HG03571 (cell line): ENCODE results near the gene BSCL2.
A peak's percentile ranks its signal among the peaks of the same experiment; 100 is the strongest.
"Not testable (repeated sequence)": the region's sequence is repeated elsewhere in the genome, so short reads cannot be mapped to it uniquely, and the experiment has no call there.

Experiments used
- ATAC-seq: cut with Tn5 transposase; IDR thresholded peaks from one replicate; pipeline ENCODE4 v1.9.1; 2021; ENCODE audit not compliant: unreplicated experiment

BSCL2 gene

DNA sequence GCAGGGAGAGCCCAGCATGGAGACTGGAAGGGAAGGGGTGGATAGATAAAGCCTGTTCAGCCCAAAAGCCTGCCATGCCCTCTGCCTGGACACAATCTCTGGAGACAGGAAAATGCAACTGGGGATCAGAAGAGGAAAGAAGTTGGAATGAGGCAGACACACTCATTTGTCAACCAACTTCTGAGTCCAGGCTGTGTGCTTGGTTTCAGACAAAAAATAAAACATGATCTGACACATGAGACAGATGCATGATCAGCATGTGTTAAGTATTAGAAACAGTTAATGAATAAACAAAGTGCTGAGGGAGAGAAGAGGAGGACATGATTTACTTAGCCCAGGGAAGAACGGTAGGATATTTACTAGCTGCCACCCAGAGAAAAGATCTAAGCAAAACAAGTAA is 18.7 kb downstream of the BSCL2 start:
- ATAC-seq = no peak

DNA sequence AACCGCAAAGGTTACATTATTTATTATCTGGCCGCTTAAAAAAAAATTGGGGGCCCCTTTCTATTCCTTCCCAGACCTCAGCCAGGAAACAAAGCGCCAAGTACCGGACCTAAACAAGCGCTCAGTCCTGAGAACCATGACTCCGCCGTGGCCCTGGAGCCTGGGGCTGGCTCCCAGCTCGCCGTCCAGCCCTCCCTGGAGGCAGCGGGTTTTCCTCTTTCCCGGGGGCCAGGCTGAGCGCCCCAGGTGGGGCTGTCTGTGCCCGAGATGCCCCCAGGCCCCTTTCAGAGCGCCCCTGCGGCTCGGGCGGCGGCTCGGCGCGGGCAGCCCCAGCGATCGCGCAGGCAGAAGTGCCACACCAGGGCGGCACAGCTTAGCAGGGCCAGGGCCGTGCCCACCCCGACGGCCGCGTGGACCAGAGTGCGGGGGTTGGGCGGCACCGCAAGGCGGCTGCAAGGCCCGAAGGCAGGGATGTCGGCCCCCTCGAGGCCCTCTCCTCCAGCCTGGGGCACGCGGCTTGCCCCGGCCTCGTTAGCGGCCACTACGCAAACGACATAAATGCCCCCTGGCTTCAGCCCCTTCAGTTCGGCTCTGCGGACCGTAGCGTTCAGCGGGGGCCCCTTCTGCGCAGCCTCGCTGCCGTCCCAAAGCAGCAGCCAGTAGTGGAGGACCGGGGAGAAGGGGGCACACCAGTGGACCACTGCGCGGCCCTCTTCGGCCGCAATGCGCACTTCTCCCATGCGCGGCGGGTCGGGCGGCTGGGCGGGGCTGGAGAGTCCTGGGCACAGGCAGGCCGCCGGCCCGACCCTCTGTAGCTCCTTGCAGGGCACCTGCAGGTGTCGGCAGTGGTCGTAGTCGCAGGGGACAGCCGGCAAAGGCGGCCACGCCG is 19.5 kb downstream of the BSCL2 start:
- ATAC-seq = no peak

DNA sequence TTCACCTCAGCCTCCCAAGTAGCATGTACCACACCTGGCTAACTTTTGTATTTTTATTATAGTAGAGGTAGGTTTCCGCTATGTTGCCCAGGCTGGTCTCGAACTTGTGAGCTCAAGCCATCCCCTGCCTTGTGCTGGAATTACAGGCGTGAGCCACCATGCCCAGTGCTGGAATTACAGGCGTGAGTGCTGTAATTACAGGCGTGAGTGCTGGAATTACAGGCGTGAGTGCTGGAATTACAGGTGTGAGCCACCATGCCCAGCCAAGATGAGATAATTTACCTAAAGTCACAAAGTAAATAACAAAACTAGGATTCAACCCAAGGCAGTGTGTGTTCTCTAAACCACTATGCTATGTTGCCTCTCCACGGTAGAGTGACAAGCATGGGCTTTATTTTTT is 24.7 kb downstream of the BSCL2 start:
- no peak for ATAC-seq

DNA sequence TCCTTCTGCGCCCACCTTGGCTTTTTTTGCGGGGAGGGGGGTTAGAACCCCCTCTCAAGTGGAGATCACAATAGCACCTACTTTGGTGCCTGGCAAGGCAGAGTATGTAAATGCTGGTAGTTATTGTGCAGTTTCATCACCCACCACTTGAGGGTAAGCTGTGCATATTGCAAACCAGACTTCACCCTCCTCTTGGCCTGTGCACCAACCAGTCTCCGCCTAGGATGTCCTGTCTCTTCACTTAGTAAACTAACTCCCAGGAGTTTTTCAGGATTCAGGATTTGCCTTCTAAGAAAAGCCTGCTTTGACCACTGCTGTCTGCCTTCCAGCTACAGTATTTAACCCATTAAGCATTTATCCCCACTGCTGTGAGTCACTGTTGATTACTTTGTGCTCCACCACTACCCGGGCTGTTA is 26.4 kb downstream of the BSCL2 start:
- no peak for ATAC-seq

DNA sequence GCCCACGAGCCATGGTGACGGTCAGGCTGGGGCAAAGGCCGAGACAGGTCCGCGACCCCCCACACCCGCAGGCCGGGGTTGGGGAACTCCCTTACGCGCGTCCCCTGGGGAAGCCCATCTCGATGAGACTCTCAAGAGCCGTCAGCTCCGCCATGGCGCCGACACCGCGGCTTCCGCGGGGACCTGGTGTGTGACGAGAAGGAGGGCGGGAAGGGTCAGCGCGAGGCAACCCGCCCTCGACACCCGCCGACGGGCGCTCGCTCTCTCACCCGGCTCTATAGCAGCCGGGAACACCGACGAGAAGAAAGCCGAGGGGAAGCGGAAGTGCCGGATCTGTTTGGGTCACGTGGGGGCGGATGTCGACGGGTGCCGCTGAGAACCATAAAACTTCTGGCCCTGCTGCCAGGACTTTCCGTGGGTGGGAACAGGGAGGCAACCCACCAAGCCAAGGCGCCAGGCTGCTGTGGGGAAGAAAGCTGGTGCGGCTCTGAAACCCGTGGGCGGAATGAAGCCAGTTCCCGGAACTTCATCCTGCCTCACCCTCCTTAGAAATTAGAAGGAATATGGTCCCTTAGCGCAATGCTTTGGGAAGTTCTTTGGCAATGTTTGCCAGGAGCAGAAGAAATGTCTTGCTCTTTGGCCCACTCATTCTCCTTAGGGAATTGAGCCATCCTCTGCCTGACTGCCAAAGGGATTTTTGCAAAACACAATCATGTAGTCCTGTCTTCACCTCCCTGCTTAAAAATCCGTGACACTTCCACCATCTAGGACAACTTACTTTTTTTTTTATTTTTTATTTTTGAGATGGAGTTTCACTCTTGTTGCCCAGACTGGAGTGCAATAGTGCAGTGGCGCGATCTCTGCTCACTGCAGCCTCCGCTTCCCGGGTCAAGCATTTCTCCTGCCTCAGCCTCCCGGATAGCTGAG is 28.2 kb downstream of the BSCL2 start, which contains the start of gene UBXN1:
Gene UBXN1 (minus strand): TSS at position 304 of the 927 bp plus-strand sequence. CDS start 150 bp downstream, at position 154.
- peak; percentile 51 for ATAC-seq

DNA sequence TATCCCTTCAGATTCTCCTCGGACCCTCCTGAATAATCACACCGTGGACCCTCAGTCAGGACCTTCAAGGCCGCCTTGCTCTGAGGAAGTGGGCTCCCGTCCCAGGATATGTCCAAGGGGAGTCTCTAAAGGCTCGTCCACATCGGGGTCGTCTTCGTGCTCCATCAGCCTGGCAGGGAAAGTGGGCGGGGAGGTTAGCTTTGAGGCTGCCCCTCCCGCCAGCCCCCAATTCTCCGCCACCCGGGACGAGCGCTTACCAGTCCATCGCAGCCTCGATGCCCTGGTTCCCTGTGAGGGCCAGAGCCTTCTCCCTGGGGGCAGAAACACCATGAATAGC is 28.8 kb downstream of the BSCL2 start:
- no peak for ATAC-seq

DNA sequence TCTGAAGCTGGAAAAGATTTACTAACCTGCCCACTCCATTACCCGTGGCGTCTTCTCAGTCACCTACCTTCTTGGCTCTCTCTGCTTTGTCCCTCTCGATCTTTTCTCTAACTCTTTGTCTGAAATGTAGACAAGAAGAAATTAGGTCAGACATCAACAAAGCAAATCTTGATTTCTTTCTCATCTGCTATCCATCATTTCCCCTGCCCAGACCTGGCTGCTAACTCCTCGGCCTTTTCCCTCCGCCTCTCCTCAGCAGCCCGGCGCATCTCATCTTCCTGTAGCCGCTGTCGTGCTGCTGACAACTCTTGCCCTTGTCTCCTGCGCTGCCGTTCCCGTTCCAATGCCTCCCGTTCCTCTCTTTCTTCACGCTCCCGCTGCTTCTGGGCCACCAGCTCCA is 29.5 kb downstream of the BSCL2 start:
- ATAC-seq = no peak

DNA sequence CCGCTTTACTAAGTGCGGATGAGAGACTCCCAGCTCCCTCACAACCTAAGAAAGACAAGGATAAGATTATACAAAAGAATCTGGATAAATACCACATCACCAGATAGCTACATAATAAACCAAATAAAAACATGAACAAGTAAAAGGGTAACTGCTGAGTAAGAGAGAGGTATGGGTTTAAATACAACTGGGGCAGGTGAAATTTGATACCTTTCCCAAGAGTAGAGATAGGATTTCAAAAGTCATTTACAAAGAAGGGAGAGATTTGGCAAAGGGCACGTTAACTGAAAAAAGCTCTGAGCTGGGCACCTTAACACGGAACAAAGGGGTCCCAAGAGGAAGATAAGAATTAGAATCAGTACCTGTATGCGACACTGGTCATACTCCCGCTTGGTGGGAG is 30.1 kb downstream of the BSCL2 start:
- ATAC-seq = no peak

DNA sequence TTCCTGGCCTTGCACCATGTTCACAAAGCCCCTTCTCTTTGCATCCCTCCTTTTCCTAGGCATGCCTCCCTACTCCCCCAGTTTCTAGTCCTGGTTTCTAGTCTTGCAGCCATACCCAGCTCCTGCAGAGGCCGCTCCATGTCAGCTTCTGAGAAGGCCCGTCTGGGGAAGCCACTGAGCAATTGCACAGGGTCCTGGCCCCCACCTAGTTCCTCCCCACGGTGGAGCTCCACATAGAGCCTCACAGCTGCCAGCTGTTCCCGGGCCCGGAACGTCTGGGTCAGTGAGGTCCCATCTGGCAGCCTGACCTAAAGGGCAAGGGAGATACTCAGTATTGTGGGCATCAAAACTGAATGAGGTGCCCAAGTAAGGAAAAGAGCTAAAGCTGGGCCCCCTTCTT is 30.5 kb downstream of the BSCL2 start:
- no peak for ATAC-seq

DNA sequence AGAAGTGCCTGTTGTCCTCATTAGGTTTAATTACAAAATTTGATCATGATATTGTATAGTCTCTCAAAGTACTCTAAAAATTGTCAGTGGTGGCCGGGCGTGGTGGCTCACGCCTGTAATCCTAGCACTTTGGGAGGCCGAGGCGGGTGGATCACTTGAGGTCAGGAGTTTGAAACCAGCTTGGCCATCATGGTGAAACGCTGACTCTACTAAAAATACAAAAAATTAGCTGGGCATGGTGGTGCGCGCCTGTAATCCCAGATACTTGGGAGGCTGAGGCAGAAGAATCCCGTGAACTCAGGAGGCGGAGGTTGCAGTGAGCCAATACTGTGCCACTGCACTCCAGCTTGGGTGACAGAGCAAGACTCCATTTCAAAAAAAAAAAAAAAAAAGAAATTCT is 31.8 kb downstream of the BSCL2 start:
- ATAC-seq = not testable (repeated sequence)

DNA sequence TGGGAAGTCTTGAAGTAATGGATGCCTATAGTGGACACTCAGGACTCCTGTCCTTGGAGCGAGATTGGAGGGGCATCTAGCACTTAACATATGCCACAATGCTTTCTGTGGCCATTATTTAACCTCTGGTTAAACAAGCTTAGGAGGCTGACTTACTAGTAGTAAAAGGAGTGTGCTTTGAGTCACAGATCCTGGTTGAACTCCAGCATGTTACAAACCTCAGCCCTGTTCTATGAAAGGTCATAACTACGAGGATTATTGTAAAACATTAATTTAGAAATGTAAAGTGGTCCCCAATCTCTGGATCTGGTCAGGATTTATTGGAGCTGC is 34.1 kb downstream of the BSCL2 start:
- no peak for ATAC-seq

DNA sequence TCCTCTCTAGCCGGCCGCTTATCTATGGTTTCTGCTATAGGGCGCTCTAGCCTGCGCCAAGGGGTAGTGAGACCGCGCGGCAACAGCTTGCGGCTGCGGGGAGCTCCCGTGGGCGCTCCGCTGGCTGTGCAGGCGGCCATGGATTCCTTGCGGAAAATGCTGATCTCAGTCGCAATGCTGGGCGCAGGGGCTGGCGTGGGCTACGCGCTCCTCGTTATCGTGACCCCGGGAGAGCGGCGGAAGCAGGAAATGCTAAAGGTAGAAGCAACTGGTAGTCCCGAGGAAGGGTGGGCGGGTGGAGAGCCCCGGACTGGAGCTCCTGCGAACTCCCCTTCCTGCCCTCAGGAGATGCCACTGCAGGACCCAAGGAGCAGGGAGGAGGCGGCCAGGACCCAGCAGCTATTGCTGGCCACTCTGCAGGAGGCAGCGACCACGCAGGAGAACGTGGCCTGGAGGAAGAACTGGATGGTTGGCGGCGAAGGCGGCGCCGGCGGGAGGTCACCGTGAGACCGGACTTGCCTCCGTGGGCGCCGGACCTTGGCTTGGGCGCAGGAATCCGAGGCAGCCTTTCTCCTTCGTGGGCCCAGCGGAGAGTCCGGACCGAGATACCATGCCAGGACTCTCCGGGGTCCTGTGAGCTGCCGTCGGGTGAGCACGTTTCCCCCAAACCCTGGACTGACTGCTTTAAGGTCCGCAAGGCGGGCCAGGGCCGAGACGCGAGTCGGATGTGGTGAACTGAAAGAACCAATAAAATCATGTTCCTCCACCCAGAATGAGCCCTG is 35.4 kb downstream of the BSCL2 start, which contains the start of the genes LBHD1 and UQCC3:
Gene LBHD1 (minus strand): TSS at position 660 of the 782 bp plus-strand sequence. CDS start 2,236 bp downstream, outside the sequence.
Gene UQCC3 (plus strand): TSS at position 66 of the 782 bp plus-strand sequence. CDS start 73 bp downstream, at position 139.
- ATAC-seq = peak; percentile 44

DNA sequence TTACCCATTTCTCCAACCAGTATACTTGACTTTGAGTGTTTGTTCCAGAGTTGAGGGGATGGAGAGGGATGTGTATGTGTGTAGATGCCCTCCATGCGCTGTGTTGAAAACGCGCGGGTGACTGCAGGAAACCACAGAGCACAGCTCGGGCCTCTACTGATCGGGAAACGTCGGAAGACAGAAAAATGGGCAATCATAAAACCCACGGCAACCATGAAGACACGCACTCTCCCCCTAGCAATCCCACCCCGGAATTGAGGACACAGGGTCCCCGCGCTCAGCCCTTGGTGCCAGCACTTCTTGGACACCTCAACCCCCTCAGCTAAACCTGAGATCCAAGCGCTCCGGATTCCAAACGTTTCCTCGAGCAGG is 36.0 kb downstream of the BSCL2 start:
- peak; percentile 10 for ATAC-seq

DNA sequence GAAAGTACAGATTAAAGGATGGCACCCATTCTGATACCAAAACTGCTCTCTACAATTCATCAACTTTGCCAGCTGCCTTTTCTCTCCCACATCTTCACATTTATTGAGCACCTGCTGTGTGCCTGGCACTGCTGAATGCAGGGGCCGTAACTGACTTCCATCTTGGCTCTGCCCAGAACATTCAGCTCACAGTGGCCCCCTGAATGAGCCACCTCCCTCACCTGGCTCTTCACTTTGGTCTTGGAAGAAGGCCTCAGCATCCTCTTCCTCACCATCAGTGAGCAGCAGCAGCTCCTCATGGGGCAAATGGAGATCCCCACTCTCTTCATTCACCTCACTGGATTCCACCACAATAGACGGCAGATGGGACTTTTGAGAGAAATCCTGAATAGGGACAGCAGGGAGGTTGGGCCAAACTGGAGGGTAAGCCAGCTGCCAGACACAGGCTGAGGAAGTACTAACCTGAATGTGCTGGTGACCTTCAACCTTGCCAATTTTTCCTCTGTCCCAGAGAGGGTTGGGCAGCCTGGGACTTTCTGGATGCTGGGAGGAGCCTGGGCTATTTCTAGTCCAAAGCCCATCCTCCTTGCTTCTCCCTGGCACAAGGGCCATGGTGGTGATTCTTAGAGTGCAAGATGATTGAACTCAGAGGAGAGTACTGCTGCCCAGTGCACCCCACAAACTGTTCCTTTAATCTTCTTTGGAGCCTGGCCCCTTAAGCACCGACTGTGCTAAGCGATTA is 37.6 kb downstream of the BSCL2 start:
- ATAC-seq = no peak

DNA sequence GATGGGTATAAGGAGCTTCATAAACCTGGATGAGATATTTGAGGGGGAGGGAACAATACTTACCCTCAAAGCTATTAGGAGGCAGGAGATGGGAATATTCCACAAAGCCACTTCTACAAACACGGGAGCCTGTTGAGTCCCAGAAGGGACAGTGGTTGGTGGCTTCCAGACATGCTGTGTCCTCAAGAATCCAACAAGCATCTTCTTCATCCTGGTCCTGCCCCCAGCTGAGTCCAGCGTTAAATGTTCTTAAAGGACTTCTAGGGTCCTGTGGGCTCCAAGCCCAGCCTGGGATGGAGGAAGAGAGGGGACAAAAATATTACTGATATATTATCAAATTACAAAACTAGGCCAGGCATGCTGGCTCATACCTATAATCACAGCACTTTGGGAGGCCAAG is 39.8 kb downstream of the BSCL2 start:
- no peak for ATAC-seq

DNA sequence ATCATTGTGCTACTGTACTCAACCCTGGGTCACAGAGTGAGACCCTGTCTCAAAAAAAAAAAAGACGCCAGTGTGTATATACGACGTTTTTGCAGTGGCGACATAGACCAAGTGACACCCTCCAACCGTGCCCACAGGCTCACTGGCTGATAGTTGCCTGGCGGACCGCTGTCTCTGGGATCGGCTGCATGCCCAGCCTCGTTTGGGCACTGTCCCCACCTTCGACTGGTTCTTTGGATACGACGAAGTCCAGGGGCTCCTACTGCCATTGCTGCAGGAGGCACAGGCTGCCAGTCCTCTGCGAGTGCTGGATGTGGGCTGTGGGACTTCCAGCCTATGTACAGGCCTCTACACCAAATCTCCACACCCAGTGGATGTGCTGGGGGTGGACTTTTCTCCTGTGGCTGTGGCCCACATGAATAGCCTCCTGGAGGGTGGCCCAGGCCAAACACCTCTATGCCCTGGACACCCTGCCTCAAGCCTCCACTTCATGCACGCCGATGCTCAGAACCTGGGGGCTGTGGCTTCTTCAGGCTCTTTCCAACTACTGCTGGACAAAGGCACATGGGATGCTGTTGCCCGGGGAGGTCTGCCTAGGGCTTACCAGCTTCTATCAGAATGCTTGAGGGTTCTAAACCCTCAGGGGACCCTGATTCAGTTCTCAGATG is 40.8 kb downstream of the BSCL2 start:
- ATAC-seq = no peak

DNA sequence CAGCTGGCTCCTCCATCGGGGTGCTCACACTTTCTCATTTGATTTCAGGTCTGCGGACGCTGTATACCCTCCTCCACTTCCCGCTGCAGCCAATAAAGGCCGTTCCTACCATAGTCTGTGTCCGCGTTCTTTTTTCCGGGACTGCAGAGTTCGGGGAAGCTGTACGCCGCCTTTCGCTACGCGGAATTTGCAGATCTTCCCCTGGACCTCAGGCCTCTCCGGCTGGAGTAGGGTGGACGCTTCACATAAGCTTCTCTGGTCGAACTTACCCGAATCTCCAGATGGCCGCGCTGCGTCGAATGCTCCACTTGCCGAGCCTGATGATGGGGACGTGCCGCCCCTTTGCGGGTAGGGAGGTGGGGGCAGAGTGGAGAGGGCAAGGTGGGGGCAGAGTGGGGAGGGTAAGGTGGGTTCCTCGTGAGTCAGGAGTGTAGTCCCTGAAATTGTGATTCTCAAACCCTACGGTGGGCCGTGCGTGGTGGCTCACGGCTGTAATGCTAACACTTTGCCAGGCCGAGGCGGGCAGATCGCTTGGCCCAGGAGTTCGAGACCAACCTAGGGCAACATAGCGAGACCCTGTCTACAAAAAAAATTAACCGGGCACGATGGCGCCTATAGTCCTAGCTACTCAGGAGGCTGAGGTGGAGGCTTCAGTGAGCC is 41.5 kb downstream of the BSCL2 start:
- ATAC-seq = no peak

DNA sequence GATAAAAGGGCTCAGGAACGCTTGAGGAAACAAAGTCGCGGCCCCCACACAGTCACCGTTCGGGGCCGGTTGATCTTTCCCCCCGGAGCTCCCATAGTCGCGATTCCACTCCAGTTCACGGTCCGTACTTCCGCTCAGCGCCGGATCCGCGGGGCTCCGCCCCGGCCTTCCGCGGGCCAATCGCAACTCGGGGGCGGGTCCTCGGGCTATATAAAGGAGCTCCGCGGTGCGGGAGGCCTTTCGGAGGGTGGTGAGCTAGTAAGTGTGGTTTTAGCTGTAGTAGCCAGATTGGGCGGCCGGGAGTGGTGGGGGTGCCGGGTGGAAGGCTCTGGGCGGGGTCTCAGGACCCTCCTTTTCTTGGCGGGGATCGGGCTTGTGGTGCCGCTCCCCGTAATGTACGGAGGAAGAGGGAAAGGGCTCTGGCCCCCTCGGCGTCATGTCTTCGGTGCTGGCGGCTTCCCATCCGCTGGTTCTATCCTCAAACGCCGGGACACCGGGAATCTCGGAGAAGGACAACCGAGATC is 42.1 kb downstream of the BSCL2 start, which contains the start of the genes C11orf98 and CSKMT:
Gene C11orf98 (minus strand): TSS at position 136 of the 524 bp plus-strand sequence. CDS start 41 bp downstream, at position 95.
Gene CSKMT (plus strand): TSS at position 238 of the 524 bp plus-strand sequence. CDS start 568 bp downstream, outside the sequence.
- peak; percentile 83 for ATAC-seq
